Tibial nerve (tissue), 4 donors: Measurements from ENCODE around the gene MICAL2. TPM values are rescaled to one million over a fixed set of nuclear protein-coding genes. Genes with fewer than 3 reads are reported as not detected.
A peak's percentile ranks its signal among the peaks of the same experiment; 100 is the strongest.

Experiments
- DNase-seq, 2 donors: peaks; one replicate each; pipeline ENCODE4 v3.0.0-alpha.2; 2019; ENCODE audit warnings: low spot score in 2 of 2
- H3K27ac ChIP-seq, 4 donors: fragments of 200-600 bp; sonication (generic) in 3 of 4; one replicate each; pipeline ENCODE4 v1.5.1; 2017 to 2019; ENCODE audit warnings: mild to moderate bottlenecking in 1 of 4
- H3K27me3 ChIP-seq, 2 donors: fragments of 200-600 bp; sonication (generic) in 1 of 2; one replicate each; pipeline versions ENCODE4 v1.5.1 to v1.6.0; 2017 to 2019
- H3K36me3 ChIP-seq, 3 donors: fragments of 200-600 bp; sonication (generic); one replicate each; pipeline ENCODE4 v1.5.1; 2018 to 2019
- H3K4me1 ChIP-seq, 4 donors: fragments of 200-600 bp; sonication (generic) in 3 of 4; one replicate each; pipeline ENCODE4 v1.5.1; 2017 to 2019
- H3K4me3 ChIP-seq, 4 donors: fragments of 200-600 bp; sonication (generic) in 3 of 4; one replicate each; pipeline ENCODE4 v1.5.1; 2017 to 2019; ENCODE audit warnings: mild to moderate bottlenecking in 1 of 4, moderate library complexity in 1 of 4
- H3K9me3 ChIP-seq, 4 donors: fragments of 200-600 bp; sonication (generic) in 3 of 4; one replicate each; pipeline ENCODE4 v1.5.1; 2017 to 2019
- CTCF ChIP-seq, 5 experiments: fragments of 200-600 bp in 3 of 5; fragments of 450-650 bp in 2 of 5; sonication (generic) in 3 of 5; IDR thresholded peaks; one replicate each; pipeline ENCODE4 v1.5.1; 2016 to 2019; ENCODE audit warnings: antibody characterized with exemption in 5 of 5, mild to moderate bottlenecking in 3 of 5, moderate library complexity in 2 of 5
- EP300 ChIP-seq, 2 donors: sonication (generic); formaldehyde crosslinking; IDR thresholded peaks; one replicate each; pipeline ENCODE4 v1.6.1; 2017; ENCODE audit warnings: antibody characterized with exemption in 2 of 2, mild to moderate bottlenecking in 1 of 2
- POLR2A ChIP-seq, 2 donors: fragments of 450-650 bp; IDR thresholded peaks; one replicate each; pipeline ENCODE4 v1.6.1; 2017; ENCODE audit warnings: antibody characterized with exemption in 2 of 2, mild to moderate bottlenecking in 2 of 2, moderate library complexity in 2 of 2
- WGBS, 2 donors: methylation state at CpG; one replicate each; pipeline ENCODE4 v1.1.5; 2018; 5-methylcytosine and 5-hydroxymethylcytosine counted together
- total RNA-seq, 4 donors: library from RNA; depleted of rRNA; stranded (reverse); fragments of >200 nt; gene quantifications; one replicate each; pipeline ENCODE4 v1.1.0, GENCODE V29; 2016

MICAL2 gene
- total RNA-seq, 4 donors from 2014 or later, result 87.0 to 136 (median 101) TPM

DNA sequence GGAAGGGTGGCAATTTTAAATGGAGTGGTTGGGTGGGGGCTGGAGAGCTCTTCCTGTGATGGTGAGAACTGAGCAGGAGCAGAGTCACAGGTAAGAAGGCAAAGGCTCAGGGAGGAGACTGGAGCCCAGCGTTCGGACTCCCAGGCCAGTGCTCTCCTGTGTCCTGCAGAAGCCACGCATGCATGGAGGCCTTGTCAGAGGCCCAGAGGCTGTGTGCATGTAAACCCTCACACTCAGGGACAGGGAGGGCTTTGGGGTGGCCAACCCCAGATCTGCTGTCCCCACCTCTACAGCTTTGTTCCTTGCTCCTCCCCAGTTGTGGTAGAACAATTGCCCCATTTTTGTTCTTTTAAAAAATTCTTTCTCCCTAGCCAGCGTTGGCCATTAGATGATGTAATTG, 136.6 kb downstream of the MICAL2 start:
- no peak overlapping the region for H3K4me3 ChIP-seq
- WGBS, 2 donors, result 74 to 81% methylated on average over 4 of the region's 4 CpGs
- H3K9me3 ChIP-seq, result no peaks in the 10 kb centered on the region
- H3K27ac ChIP-seq, result peak overlapping the region in 2 of 4 donors; percentile 65 to 72
- TF ChIP-seq CTCF (IDR thresholded peaks at IDR 0.05) (no peak), EP300 (IDR thresholded peaks at IDR 0.05) (no peak), POLR2A (IDR thresholded peaks at IDR 0.05) (no peak)
- H3K4me1 ChIP-seq, result peaks cover 0 to 72% (median 5%) of the 10 kb centered on the region in 4 donors
- no peak for DNase-seq
- no peaks in the 10 kb centered on the region for H3K27me3 ChIP-seq
- peaks cover 0 to 7% (median 0%) of the 10 kb centered on the region in 3 donors for H3K36me3 ChIP-seq

DNA sequence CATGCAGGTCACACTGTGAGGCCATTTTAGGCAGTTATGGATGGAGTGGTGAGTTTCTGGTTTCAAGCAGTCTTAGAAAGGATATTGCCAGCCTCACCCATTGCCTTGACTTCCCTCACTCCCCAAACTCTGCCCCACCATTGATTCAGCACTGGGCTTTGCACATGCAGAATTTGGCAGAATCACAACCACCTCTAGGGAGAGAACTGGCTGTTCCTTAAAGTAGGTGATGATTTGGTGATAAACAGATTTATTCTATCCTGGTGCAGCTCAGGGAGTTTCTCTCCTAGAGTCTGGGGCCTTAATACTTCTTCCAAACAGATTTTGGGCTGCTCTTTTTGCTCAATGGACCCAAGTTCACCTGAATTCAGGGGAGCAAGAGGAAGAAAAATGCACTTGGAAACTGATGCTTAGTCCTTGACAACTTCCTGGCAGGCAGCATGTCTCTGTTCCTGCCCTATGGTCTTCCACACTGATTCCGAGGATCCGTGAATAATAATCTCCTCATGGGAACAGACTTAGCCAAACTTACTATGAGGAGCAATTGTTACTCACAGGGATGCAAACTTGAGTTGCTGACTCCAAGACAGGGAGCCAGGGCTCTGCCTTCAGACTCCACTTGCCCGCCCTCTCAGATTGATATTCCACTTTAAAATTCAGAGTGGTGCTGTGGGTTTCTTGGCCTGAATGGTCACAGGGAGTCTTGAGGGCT, 137.3 kb downstream of the MICAL2 start:
- WGBS, 2 donors, result 68 to 78% methylated on average over 3 of the region's 3 CpGs
- peaks cover 0 to 5% (median 0%) of the 10 kb centered on the region in 3 donors for H3K36me3 ChIP-seq
- DNase-seq, result no peak
- H3K9me3 ChIP-seq, result no peaks in the 10 kb centered on the region
- H3K27ac ChIP-seq, result peak overlapping the region in 2 of 4 donors; percentile 65 to 72
- peaks cover 0 to 71% (median 5%) of the 10 kb centered on the region in 4 donors for H3K4me1 ChIP-seq
- no peak overlapping the region for H3K4me3 ChIP-seq
- no peaks in the 10 kb centered on the region for H3K27me3 ChIP-seq
- TF ChIP-seq CTCF (IDR thresholded peaks at IDR 0.05) (no peak), EP300 (IDR thresholded peaks at IDR 0.05) (no peak), POLR2A (IDR thresholded peaks at IDR 0.05) (no peak)

- 16 to 28% methylated on average over 5 of the region's 5 CpGs for WGBS, 2 donors
- Histone ChIP-seq H3K27ac (peak overlapping the region in 2 of 4 donors; percentile 65 to 72), H3K4me1 (peaks cover 0 to 65% (median 5%) of the 10 kb centered on the region in 4 donors), H3K36me3 (peaks cover 0 to 3% (median 0%) of the 10 kb centered on the region in 3 donors), H3K9me3 (no peaks in the 10 kb centered on the region), H3K4me3 (no peak overlapping the region), H3K27me3 (no peaks in the 10 kb centered on the region)
- TF ChIP-seq POLR2A (IDR thresholded peaks at IDR 0.05), result no peak
- peak in 1 of 2 donors; percentile 21 for TF ChIP-seq EP300 (IDR thresholded peaks at IDR 0.05)
- peak; percentile 71 to 72 for DNase-seq
Observed at GRCh38 chr11:12248330-12248729, 137.9 kb downstream of the MICAL2 start.

DNA sequence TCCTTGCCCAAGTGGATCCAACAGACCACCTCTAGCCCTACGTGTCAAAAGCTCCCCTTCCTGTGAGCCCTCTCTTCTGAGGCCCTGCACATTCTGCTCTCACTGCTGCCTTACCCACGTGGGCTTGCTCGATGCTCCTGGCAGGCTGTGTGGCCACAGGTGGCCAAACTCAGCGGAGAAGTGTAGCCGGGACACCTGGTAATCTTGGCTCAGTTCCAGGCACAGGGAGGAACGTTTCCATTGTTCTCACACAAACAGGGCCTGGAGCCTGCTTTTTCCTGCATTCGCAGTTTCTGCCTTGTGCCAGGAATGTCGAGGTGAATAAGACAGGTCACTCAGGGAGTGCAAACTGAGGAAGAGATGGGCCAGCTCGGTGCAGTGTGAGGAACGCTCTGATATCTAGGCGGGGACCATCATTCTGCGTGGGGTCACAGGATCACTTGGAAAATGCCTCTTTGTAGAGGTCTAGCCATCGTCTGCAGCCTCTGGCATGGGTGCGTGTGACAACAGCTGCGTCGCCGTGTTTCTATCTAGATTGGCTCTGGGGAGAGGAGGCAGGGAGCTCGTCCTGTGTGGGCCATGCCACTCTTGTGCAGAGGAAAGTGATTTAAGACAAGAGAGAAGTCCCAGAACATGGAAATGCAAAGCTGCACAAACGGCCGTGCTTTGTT, 139.3 kb downstream of the MICAL2 start:
- H3K4me1 ChIP-seq, result peaks cover 0 to 51% (median 5%) of the 10 kb centered on the region in 4 donors
- H3K36me3 ChIP-seq, result peaks cover 0 to 8% (median 0%) of the 10 kb centered on the region in 3 donors
- 69 to 72% methylated on average over 20 of the region's 20 CpGs for WGBS, 2 donors
- no peaks in the 10 kb centered on the region for H3K27me3 ChIP-seq
- no peak for TF ChIP-seq CTCF (IDR thresholded peaks at IDR 0.05)
- TF ChIP-seq EP300 (IDR thresholded peaks at IDR 0.05), result no peak
- no peak for TF ChIP-seq POLR2A (IDR thresholded peaks at IDR 0.05)
- H3K27ac ChIP-seq, result peak overlapping the region in 1 of 4 donors; percentile 72
- H3K4me3 ChIP-seq, result no peak overlapping the region
- DNase-seq, result no peak
- no peaks in the 10 kb centered on the region for H3K9me3 ChIP-seq

- peaks cover 0 to 32% (median 4%) of the 10 kb centered on the region in 4 donors for H3K4me1 ChIP-seq
- no peak overlapping the region for H3K27ac ChIP-seq
- H3K27me3 ChIP-seq, result no peaks in the 10 kb centered on the region
- TF ChIP-seq POLR2A (IDR thresholded peaks at IDR 0.05), result no peak
- TF ChIP-seq EP300 (IDR thresholded peaks at IDR 0.05), result no peak
- TF ChIP-seq CTCF (IDR thresholded peaks at IDR 0.05), result no peak
- no peak for DNase-seq
- H3K4me3 ChIP-seq, result no peak overlapping the region
- no peaks in the 10 kb centered on the region for H3K9me3 ChIP-seq
- peaks cover 0 to 27% (median 0%) of the 10 kb centered on the region in 3 donors for H3K36me3 ChIP-seq
- WGBS, 2 donors, result 58% methylated on average over 5 of the region's 5 CpGs
Observed at GRCh38 chr11:12251666-12252560, 141.5 kb downstream of the MICAL2 start.
